ENCODE data around the gene RNU1-2. TPM values are rescaled to one million over a fixed set of nuclear protein-coding genes. Genes with fewer than 3 reads are reported as not detected.
"Not testable (repeated sequence)": the region's sequence is repeated elsewhere in the genome, so short reads cannot be mapped to it uniquely, and the experiment has no call there.

The RNU1-2 gene
- total RNA-seq, 1 donor from 2014 or later, result 2,369 TPM

DNA sequence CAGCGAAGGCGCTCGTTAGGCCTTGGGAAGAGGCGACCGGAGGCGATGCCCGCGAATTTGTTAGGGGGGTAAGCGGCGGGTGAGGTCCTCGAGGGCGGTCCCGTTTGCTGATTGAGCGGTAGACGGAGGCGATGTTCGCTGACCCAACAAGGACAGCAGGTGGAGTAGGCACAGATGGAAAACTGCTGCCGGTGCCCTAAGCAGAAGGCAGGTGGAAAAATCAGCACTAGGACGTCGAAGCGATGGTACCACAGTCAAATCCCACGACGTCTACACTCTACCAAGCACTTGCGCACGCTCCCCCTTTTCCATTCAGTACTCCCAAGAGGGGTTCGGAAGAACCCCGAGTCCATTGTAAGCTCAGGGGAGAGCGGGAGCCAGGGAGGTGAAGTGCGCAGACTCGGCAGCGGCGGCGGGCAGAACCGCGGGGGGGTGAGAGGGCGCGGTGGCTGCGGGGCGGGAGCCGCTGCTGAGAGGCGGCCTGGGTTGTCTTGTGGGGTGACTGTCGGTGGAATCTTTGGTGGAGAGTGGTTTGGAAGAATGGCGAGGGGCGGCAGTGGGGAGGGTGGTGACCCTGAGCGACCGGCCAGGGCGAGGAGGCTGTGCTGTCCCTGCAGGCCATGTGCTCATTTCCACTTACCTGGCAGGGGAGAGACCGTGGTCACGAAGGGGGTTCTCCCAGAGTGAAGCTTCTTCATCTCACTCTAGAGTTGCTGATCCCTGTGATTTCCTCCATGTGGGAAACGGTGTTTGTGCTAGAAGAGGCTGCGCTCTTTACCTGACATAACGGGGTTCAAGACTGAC, 22.5 kb upstream of the RNU1-2 start:
- H3K4me3 Mint-ChIP-seq (ENCODE audit: low read depth); H3K36me3 Mint-ChIP-seq (ENCODE audit: low read depth); H3K4me1 Mint-ChIP-seq (ENCODE audit: low read depth); H3K27ac Mint-ChIP-seq; DNase-seq (ENCODE audit: low spot score); intact Hi-C loops (cut with micrococcal nuclease); H3K9me3 Mint-ChIP-seq: not testable (repeated sequence)
- peaks cover 46% of the 10 kb centered on the region for H3K27me3 Mint-ChIP-seq (ENCODE audit: low read depth)

DNA sequence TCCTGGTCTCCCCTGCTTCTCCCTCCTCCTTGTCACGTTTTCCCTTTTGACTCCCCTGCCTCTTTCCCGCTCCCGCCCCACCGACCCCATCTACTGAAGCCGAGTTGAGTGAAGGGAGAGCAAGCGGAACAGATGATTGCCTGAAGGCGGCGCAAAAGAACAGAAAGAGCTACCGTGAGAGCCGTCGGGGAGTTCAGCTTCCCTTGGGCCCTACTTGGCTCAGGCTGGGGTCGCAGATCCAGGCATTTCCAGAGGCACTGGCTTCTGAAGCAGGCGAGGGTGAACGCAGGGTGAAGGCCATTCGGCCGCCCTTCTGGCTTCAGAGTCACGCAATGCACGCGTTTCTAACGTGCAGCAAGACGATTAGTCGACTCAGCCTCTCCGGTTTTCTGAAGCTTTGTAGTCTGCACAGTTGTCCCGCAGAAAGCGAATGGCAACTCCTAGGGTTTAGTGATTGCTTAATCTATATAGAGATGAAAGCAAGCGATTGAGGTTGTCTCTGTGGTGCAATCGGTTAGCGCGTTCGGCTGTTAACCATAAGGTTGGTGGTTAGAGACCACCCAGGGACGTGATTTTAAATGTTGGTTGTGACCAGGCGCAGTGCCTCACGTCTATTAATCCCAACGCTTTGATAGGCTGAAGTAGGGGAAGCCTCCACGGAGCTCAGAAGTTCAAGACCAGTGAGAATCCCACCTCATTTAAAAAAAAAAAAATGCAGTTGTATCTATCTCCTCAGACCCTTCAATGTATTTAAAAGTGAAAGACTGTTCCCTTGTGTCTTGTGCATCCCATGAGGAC, 20.6 kb upstream of the RNU1-2 start:
- H3K4me1 Mint-ChIP-seq (ENCODE audit: low read depth); intact Hi-C loops (cut with micrococcal nuclease); H3K9me3 Mint-ChIP-seq; H3K27ac Mint-ChIP-seq; H3K4me3 Mint-ChIP-seq (ENCODE audit: low read depth); H3K36me3 Mint-ChIP-seq (ENCODE audit: low read depth); DNase-seq (ENCODE audit: low spot score): not testable (repeated sequence)
- peaks cover 51% of the 10 kb centered on the region for H3K27me3 Mint-ChIP-seq (ENCODE audit: low read depth)

DNA sequence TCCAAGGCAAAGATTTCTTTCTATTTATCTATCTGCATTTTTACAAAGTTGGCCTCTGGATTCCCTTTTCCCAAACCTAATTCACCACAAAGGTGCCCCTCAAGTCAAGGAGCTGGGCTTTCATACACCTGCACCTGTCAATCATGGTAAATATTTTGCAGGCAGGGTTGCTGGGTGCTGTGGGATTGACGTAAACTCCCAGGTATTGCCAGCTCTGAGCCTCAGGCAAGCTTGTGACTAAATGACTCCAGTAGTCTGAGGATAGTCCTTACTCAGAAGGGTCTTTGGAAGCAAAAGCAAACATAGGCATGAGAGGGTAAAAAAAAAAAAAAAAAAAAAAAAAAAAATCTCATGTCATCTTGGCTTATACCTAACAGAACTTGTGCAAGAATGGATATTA, 14.0 kb upstream of the RNU1-2 start:
- H3K27ac Mint-ChIP-seq, result not testable (repeated sequence)
- H3K27me3 Mint-ChIP-seq (ENCODE audit: low read depth), result peaks cover 63% of the 10 kb centered on the region

DNA sequence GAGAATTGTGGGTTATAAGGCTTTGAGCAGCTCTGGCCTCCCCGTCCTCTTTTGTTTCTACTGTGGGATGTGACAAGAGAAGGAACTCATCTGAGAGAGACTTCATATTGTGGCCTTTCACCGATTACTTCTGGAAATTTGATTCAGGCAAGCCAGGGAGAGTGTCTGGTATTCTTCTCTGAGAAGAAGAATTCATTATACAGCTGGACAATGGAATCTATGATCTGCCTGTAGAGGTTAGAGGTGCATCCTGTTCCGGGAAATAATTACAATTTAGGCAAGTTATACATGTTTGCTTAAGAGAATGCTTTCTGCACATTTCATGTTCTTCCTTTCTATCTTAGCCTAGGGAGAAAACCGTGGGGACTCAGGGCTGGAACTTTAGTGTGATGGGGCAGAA, 12.8 kb upstream of the RNU1-2 start:
- Mint-ChIP-seq H3K27ac (no peak overlapping the region), H3K4me1 (ENCODE audit: low read depth) (no peaks in the 10 kb centered on the region), H3K9me3 (no peaks in the 10 kb centered on the region), H3K36me3 (ENCODE audit: low read depth) (no peaks in the 10 kb centered on the region), H3K27me3 (ENCODE audit: low read depth) (peaks cover 70% of the 10 kb centered on the region), H3K4me3 (ENCODE audit: low read depth) (no peak overlapping the region)
- DNase-seq (ENCODE audit: low spot score), result no peak
- intact Hi-C loops (cut with micrococcal nuclease), result no loop called here

More for the DNA sequence above, 14.0 kb upstream of the RNU1-2 start:
- H3K4me1 Mint-ChIP-seq (ENCODE audit: low read depth); H3K36me3 Mint-ChIP-seq (ENCODE audit: low read depth); DNase-seq (ENCODE audit: low spot score); H3K9me3 Mint-ChIP-seq; H3K4me3 Mint-ChIP-seq (ENCODE audit: low read depth); intact Hi-C loops (cut with micrococcal nuclease): not testable (repeated sequence)

DNA sequence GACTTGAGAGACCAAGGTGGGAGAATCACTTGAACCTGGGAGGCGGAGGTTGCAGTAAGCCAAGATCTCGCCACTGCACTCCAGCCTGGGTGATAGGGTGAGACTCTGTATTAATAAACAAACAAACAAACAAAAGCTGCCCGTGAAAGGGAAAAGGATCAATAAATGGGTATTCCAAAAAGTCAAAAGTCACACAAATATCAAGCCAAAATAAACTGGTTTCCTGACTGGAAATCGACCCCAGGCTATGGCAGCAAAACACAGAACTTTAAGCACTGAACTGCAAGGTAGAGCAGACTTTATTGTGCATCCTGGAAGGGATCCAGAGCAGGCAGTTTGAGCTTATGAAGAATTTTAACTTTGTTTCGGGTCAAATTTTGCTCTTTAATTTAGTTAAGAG, 11.3 kb upstream of the RNU1-2 start:
- intact Hi-C loops (cut with micrococcal nuclease); H3K36me3 Mint-ChIP-seq (ENCODE audit: low read depth); H3K9me3 Mint-ChIP-seq; DNase-seq (ENCODE audit: low spot score); H3K4me1 Mint-ChIP-seq (ENCODE audit: low read depth); H3K27ac Mint-ChIP-seq; H3K4me3 Mint-ChIP-seq (ENCODE audit: low read depth): not testable (repeated sequence)
- peaks cover 77% of the 10 kb centered on the region for H3K27me3 Mint-ChIP-seq (ENCODE audit: low read depth)

DNA sequence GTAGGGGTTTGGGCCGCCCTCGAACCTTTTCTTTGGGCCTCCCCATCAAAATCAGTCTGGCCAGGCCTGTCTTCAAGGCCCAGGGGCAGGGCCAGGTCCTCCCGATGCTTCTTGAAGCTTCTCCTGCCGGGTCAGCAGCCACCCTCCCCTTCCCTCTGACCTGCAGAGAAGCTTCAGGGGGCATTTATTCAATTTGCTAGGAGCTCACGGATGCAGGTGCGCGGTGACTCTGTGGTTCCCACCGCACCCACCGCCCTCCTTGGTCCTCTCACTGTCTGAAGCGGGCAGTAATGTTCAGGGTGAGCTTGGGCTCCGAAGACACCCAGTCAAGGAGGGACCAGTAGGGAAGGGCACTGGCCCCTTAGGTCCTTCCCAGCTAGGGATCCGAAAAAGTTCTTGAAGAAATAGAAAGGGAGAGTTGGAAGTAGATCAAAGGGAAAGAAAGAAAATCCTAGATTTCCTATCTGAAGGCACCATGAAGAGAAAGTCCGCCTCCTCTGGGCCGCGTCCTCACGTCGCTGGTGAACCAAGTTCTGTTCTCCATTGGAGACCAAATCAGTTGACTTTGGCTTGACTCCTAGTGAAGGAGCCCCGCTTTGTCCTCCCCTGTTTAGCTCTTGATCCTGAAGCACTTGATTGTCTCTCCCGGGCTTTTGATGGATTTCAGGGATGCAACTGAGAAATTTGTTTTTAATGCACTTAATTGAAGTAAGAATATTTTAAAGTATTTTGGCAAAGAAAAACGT, 8.7 kb upstream of the RNU1-2 start:
- Mint-ChIP-seq H3K27ac (no peak overlapping the region), H3K27me3 (ENCODE audit: low read depth) (peaks cover 84% of the 10 kb centered on the region), H3K9me3 (no peaks in the 10 kb centered on the region), H3K4me1 (ENCODE audit: low read depth) (peaks cover 8% of the 10 kb centered on the region), H3K36me3 (ENCODE audit: low read depth) (no peaks in the 10 kb centered on the region), H3K4me3 (ENCODE audit: low read depth) (no peak overlapping the region)
- DNase-seq (ENCODE audit: low spot score), result no peak
- intact Hi-C loops (cut with micrococcal nuclease), result no loop called here

DNA sequence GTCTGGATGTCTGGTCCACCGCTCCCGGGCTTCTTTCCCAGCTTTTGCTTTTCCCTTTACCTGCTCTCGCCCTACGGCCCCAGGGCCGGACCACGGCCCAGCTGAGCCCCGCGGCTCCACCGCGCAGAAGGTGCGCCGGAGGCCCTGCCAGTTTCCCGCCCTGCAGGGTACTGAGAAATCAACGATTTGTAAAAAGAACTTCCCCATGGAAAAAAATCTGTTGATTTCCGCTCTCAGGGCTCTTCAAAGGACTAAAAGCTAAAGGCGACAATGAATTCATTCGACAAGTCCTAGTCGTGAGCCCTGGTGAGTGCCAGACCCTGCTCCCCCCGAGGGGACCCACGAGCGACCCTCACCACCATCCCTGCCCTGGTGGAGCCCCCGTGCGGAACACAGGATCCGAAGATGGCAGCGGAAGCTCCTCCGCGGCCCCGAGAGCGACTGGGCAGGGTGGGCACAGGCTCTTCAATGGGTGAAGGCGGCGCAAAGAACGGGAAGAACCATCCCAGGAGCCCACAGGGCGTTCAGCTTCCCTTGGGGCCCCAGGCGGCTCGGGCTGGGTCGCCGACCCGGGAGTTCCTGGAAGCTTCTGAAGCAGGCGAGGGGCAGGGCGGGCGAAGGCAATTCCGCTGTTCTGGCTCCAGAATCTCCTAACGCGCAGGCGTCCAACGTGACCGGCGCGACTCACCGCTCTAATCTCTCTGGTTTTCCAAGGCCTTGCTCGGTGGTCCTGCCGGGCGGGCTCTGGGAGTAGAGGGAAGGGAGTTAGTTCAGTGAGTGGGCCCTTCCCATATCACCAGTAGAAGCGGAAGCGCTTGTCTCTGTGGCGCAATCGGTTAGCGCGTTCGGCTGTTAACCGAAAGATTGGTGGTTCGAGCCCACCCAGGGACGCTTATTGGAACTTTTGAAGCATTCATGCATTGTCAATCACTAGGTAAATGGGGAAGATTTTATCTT, 6.6 kb upstream of the RNU1-2 start:
- peak overlapping the region; percentile 19 for H3K27ac Mint-ChIP-seq
- peak overlapping the region; percentile 81 for H3K4me3 Mint-ChIP-seq (ENCODE audit: low read depth)
- H3K9me3 Mint-ChIP-seq, result no peaks in the 10 kb centered on the region
- H3K4me1 Mint-ChIP-seq (ENCODE audit: low read depth), result peaks cover 8% of the 10 kb centered on the region
- DNase-seq (ENCODE audit: low spot score), result no peak
- H3K36me3 Mint-ChIP-seq (ENCODE audit: low read depth), result no peaks in the 10 kb centered on the region
- intact Hi-C loops (cut with micrococcal nuclease), result no loop called here
- H3K27me3 Mint-ChIP-seq (ENCODE audit: low read depth), result peaks cover 77% of the 10 kb centered on the region

DNA sequence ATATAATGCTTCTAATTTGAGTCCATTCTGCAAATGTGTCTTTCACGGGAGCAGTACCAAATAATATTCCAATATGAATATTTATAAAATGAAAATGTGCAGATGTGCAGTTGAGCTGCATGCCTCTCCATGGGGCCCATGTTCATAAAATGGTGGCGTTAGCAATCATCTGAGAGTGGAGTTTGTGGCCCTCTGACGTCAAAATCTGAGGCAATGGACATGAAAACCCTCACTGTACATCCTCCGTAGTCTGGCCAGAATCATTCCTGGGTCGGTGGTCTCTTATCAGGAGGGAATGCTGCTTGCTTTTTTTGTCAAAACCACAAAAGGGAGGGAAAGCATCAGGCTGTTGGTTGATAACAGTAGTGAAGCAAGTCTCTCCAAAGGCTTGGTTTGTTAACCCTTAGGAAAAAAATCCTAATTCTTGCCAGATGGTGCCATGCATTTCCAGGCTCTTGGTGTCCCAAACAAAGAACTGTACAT, 5.2 kb upstream of the RNU1-2 start:
- H3K36me3 Mint-ChIP-seq (ENCODE audit: low read depth); H3K9me3 Mint-ChIP-seq; DNase-seq (ENCODE audit: low spot score); intact Hi-C loops (cut with micrococcal nuclease); H3K27ac Mint-ChIP-seq; H3K4me3 Mint-ChIP-seq (ENCODE audit: low read depth): not testable (repeated sequence)
- H3K4me1 Mint-ChIP-seq (ENCODE audit: low read depth), result peaks cover 13% of the 10 kb centered on the region
- peaks cover 68% of the 10 kb centered on the region for H3K27me3 Mint-ChIP-seq (ENCODE audit: low read depth)

DNA sequence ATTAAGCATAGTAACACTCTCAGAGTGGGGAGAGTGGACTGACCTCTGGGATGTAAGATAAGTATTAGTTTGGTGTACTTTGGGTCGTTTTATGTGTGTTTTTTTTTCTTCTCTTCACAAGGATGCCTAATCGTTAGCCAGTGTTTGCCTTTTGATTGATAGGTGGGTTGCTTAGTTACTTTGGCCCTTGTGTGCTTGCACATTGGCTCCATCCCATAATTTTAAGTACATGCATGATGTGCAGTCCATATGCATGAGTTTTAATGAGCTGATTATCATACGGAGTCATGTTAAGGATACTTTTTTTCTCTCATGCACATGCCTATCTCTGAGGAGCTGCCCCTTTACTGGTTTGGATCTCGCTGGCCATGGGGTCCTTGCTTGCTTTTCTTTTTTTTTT, 4.7 kb upstream of the RNU1-2 start:
- H3K9me3 Mint-ChIP-seq; H3K27ac Mint-ChIP-seq; H3K4me3 Mint-ChIP-seq (ENCODE audit: low read depth); H3K36me3 Mint-ChIP-seq (ENCODE audit: low read depth); intact Hi-C loops (cut with micrococcal nuclease); DNase-seq (ENCODE audit: low spot score): not testable (repeated sequence)
- Mint-ChIP-seq H3K27me3 (ENCODE audit: low read depth) (peaks cover 64% of the 10 kb centered on the region), H3K4me1 (ENCODE audit: low read depth) (peaks cover 13% of the 10 kb centered on the region)

DNA sequence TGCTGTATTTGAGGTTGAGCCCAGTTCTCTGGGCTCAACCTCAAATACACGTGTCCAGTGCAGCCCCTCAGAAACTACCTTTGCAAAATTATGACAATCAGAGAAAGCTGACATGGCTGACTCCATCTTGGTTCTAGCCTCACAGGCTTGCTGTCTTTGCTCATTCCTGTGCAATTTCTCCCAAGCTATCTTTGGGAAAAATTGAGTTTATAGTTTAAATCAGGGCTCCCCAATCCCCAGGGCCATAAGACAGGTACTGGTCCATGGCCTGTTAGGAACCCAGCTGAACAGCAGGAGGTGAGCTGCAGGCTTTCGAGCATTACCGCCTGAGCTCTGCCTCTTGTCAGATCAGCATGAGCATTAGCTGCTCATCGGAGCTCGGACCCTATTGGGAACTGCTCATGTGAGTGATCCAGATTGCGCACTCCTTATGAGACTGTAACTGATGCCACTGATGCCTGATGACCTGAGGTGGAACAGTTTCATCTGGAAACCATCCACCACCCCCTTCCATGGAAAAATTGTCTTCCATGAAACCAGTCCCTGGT, 2.7 kb upstream of the RNU1-2 start:
- H3K27ac Mint-ChIP-seq; H3K9me3 Mint-ChIP-seq; H3K4me3 Mint-ChIP-seq (ENCODE audit: low read depth); intact Hi-C loops (cut with micrococcal nuclease); H3K36me3 Mint-ChIP-seq (ENCODE audit: low read depth); DNase-seq (ENCODE audit: low spot score): not testable (repeated sequence)
- H3K4me1 Mint-ChIP-seq (ENCODE audit: low read depth), result peaks cover 27% of the 10 kb centered on the region
- peaks cover 47% of the 10 kb centered on the region for H3K27me3 Mint-ChIP-seq (ENCODE audit: low read depth)

DNA sequence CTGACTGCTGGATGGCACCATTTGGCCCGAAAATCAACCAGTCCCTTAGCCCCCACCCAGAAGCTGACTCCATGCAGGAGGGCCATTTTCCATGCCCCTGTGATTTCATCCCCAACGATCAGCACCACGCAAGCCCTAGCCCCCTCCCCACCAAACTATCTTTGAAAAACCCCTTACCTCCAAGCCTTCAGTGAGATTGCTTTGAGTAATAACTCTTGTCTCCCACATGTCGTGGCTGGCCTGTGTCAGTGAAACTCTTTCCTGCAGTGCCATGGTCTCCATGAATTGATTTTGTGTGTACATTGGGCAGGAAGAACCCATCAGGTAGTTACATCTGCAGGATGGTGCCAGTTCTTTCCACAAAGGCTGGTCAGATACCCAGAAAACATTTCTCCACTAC, 2.0 kb upstream of the RNU1-2 start:
- H3K4me3 Mint-ChIP-seq (ENCODE audit: low read depth); DNase-seq (ENCODE audit: low spot score); H3K36me3 Mint-ChIP-seq (ENCODE audit: low read depth); H3K27ac Mint-ChIP-seq; H3K9me3 Mint-ChIP-seq; intact Hi-C loops (cut with micrococcal nuclease): not testable (repeated sequence)
- Mint-ChIP-seq H3K27me3 (ENCODE audit: low read depth) (peaks cover 39% of the 10 kb centered on the region), H3K4me1 (ENCODE audit: low read depth) (peaks cover 28% of the 10 kb centered on the region)

DNA sequence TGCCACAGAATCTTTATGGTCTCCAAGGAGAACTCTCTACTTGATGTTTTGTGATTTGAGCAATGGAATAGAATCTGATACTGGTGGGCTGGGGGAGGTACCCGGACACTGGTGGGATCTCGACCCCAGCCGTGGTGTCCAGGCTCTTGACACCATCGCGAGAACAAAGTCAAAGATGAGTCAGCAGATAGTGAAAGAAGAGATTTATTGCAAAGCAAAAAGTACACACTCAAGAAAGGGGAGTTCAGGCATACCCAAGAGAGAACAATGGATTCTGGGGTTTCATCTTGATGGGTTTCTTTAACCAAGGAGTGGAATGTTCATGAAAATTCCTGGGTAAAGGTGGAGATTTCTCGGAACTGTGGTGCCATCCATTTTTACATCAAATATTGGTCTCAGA, 1.4 kb upstream of the RNU1-2 start:
- Mint-ChIP-seq H3K27me3 (ENCODE audit: low read depth) (peaks cover 34% of the 10 kb centered on the region), H3K4me3 (ENCODE audit: low read depth) (peak overlapping the region; percentile 43), H3K4me1 (ENCODE audit: low read depth) (peaks cover 28% of the 10 kb centered on the region)
- H3K27ac Mint-ChIP-seq; H3K9me3 Mint-ChIP-seq; intact Hi-C loops (cut with micrococcal nuclease); DNase-seq (ENCODE audit: low spot score); H3K36me3 Mint-ChIP-seq (ENCODE audit: low read depth): not testable (repeated sequence)

All from activated T-helper 2 cell treated with anti-CD3 and anti-CD28 coated beads, Interferon-gamma antibody, Interleukin-2, Interleukin-4, amounts not matched to agents 10 μg/mL and 5 μg/mL and 100 μg/mL, durations not matched to agents 14 hours and 24 hours and 36 hours (primary cell).